Endodermal cell (in vitro differentiated cells): ENCODE results near the gene WWC1. TPM values are rescaled to one million over a fixed set of nuclear protein-coding genes. Genes with fewer than 3 reads are reported as not detected.
A peak's percentile ranks its signal among the peaks of the same experiment; 100 is the strongest.

Experiments used
- DNase-seq: peaks from one replicate; pipeline ENCODE4 v3.0.0-alpha.2; 2017
- H3K27ac ChIP-seq: 2 replicates; pipeline ENCODE4 v1.5.1; 2013; ENCODE audit warnings: mild to moderate bottlenecking, low read depth, low read length, moderate library complexity
- H3K27me3 ChIP-seq: 2 replicates; pipeline ENCODE4 v1.6.1; 2013; ENCODE audit warnings: mild to moderate bottlenecking, low read length, moderate library complexity; ENCODE audit not compliant: insufficient read depth, control insufficient read depth, poor library complexity, severe bottlenecking
- H3K36me3 ChIP-seq: 2 replicates; pipeline ENCODE4 v1.7.0; 2013; ENCODE audit warnings: mild to moderate bottlenecking, low read length, moderate library complexity; ENCODE audit not compliant: control insufficient read depth, insufficient read depth
- H3K4me1 ChIP-seq: one replicate; pipeline ENCODE4 v1.7.0; 2013; ENCODE audit warnings: low read length; ENCODE audit not compliant: control insufficient read depth, insufficient read depth
- H3K4me3 ChIP-seq: 2 replicates; pipeline ENCODE4 v1.5.1; 2013; ENCODE audit warnings: mild to moderate bottlenecking, low read length, moderate library complexity
- H3K9ac ChIP-seq: 2 replicates; pipeline ENCODE4 v1.6.1; 2013; ENCODE audit warnings: mild to moderate bottlenecking, low read length, moderate library complexity; ENCODE audit not compliant: poor library complexity, severe bottlenecking; ENCODE audit errors: extremely low read depth
- H3K9me3 ChIP-seq: 2 replicates; pipeline ENCODE4 v1.6.1; 2013; ENCODE audit warnings: mild to moderate bottlenecking, low read length, moderate library complexity; ENCODE audit not compliant: control insufficient read depth
- H3K27ac Mint-ChIP-seq: 2 replicates; pipeline ENCODE4 v1.8.0; 2020; ENCODE audit warnings: mixed read lengths
- H3K27me3 Mint-ChIP-seq: 2 replicates; pipeline ENCODE4 v1.8.0; 2021; ENCODE audit warnings: mild to moderate bottlenecking, mixed read lengths; ENCODE audit not compliant: insufficient read depth
- H3K36me3 Mint-ChIP-seq: 2 replicates; pipeline ENCODE4 v1.8.0; 2020; ENCODE audit warnings: low read depth, mixed read lengths
- H3K4me1 Mint-ChIP-seq: 2 replicates; pipeline ENCODE4 v1.8.0; 2020; ENCODE audit warnings: mixed read lengths
- H3K4me3 Mint-ChIP-seq: 2 replicates; pipeline ENCODE4 v1.8.0; 2020; ENCODE audit warnings: mild to moderate bottlenecking, moderate library complexity, mixed read lengths
- H3K9me3 Mint-ChIP-seq: 2 replicates; pipeline ENCODE4 v1.8.0; 2020; ENCODE audit warnings: mild to moderate bottlenecking, mixed read lengths
- CTCF ChIP-seq: fragments of 200-600 bp; sonication (generic); conservative IDR thresholded peaks from 2 replicates; pipeline ENCODE4 v1.5.0; 2021; ENCODE audit warnings: antibody characterized with exemption, mild to moderate bottlenecking
- WGBS, 2 experiments: methylation state at CpG; one replicate each; pipeline versions ENCODE4 v1.1.5 to v1.1.7; 2013; ENCODE audit warnings: missing lambda C conversion rate in 2 of 2, mixed read lengths in 1 of 2; ENCODE audit not compliant: insufficient coverage in 1 of 2, insufficient read length in 1 of 2; 5-methylcytosine and 5-hydroxymethylcytosine counted together
- long read RNA-seq, 4 experiments: library from polyadenylated mRNA in 2 of 4; library from RNA in 1 of 4; library from capped mRNA in 1 of 4; stranded (forward) in 3 of 4; unstranded in 1 of 4; transcript quantifications; one replicate each; pipeline ENCODE4 v2.0.0, GENCODE V29; 2020 to 2021; ENCODE audit warnings: inconsistent platforms in 1 of 4
- polyA plus RNA-seq, 2 experiments: library from polyadenylated mRNA; stranded (reverse); fragments of 50-300 nt; gene quantifications; one replicate each; pipeline ENCODE4 v1.2.3, GENCODE V29; 2013
- total RNA-seq, 2 donors: library from RNA; stranded (reverse); fragmentation: NEBNext Ultra II Directional in 1 of 2; extraction: Animal tissue kit (Norgen Biotek cat#: 25700) in 1 of 2; gene quantifications; 2 replicates in 1 of 2; 3 replicates in 1 of 2; pipeline ENCODE4 v1.2.1, GENCODE V29; 2021

The WWC1 gene
- total RNA-seq, result 10 to 100 TPM; 18.4 to 20.3 TPM
- 27.5 TPM for polyA plus RNA-seq (2013, experiment 1 of 2)
- polyA plus RNA-seq (2013, experiment 2 of 2), result 22.0 TPM
- long read RNA-seq, experiment 1, partial matches to known transcripts, result 2 of 3 reads
- long read RNA-seq, experiment 1, other reads (novel, unspliced or antisense), result 1 of 3 reads
- long read RNA-seq, experiment 2, full-length matches to known transcripts, result 9 of 17 reads
- long read RNA-seq, experiment 2, partial matches to known transcripts, result 4 of 17 reads
- long read RNA-seq, experiment 2, other reads (novel, unspliced or antisense), result 4 of 17 reads
- long read RNA-seq, experiment 3, partial matches to known transcripts, result 1 of 1 reads
- long read RNA-seq, experiment 3, other reads (novel, unspliced or antisense), result 0 of 1 reads
- long read RNA-seq, experiment 4, result 0 reads

- peak; percentile 96 for DNase-seq
- Mint-ChIP-seq H3K27ac (peak within 1 kb of the TSS; percentile 82), H3K9me3 (no peaks in the 10 kb centered on the region), H3K4me3 (peak within 1 kb of the TSS; percentile 70), H3K36me3 (no peaks in the 10 kb centered on the region), H3K4me1 (peaks cover 33% of the 10 kb centered on the region), H3K27me3 (peaks cover 36% of the 10 kb centered on the region)
- WGBS, 2 experiments, result 0% methylated on average over 29 to 77 of the region's 77 CpGs
- peak; percentile 74 for TF ChIP-seq CTCF
- no peaks in the 10 kb centered on the region for H3K36me3 ChIP-seq
- no peaks in the 10 kb centered on the region for H3K9me3 ChIP-seq
- peak within 1 kb of the TSS; percentile 83 for H3K4me3 ChIP-seq
- H3K27ac ChIP-seq, result no peak within 1 kb of the TSS
- no peaks in the 10 kb centered on the region for H3K27me3 ChIP-seq
- H3K4me1 ChIP-seq, result peaks cover 9% of the 10 kb centered on the region
- no peak within 1 kb of the TSS for H3K9ac ChIP-seq
Observed at GRCh38 chr5:168291342-168291963, at the start of gene WWC1. WWC1 (plus strand) TSS chr5:168291645; CDS start chr5:168292153, 508 bp downstream.

GRCh38 chr5:168244838-168245559 lies 46.4 kb upstream of the WWC1 start:
- H3K9me3 ChIP-seq, result no peaks in the 10 kb centered on the region
- Mint-ChIP-seq H3K4me3 (no peak overlapping the region), H3K9me3 (no peaks in the 10 kb centered on the region), H3K4me1 (no peaks in the 10 kb centered on the region), H3K27ac (peak overlapping the region; percentile 17), H3K27me3 (peaks cover 26% of the 10 kb centered on the region), H3K36me3 (peaks cover 15% of the 10 kb centered on the region)
- no peaks in the 10 kb centered on the region for H3K27me3 ChIP-seq
- WGBS, 2 experiments, result 91 to 94% methylated on average over 9 to 13 of the region's 13 CpGs
- peaks cover 16% of the 10 kb centered on the region for H3K36me3 ChIP-seq
- H3K4me3 ChIP-seq, result no peak overlapping the region
- no peak for TF ChIP-seq CTCF
- H3K9ac ChIP-seq, result no peak overlapping the region
- H3K27ac ChIP-seq, result no peak overlapping the region
- DNase-seq, result no peak
- H3K4me1 ChIP-seq, result no peaks in the 10 kb centered on the region

GRCh38 chr5:168249923-168250322 lies 41.5 kb upstream of the WWC1 start:
- H3K27me3 ChIP-seq, result no peaks in the 10 kb centered on the region
- no peak overlapping the region for H3K4me3 ChIP-seq
- H3K9me3 ChIP-seq, result no peaks in the 10 kb centered on the region
- no peak overlapping the region for H3K4me3 Mint-ChIP-seq
- H3K9ac ChIP-seq, result no peak overlapping the region
- H3K27me3 Mint-ChIP-seq, result peaks cover 14% of the 10 kb centered on the region
- H3K9me3 Mint-ChIP-seq, result no peaks in the 10 kb centered on the region
- H3K27ac ChIP-seq, result no peak overlapping the region
- peaks cover 16% of the 10 kb centered on the region for H3K36me3 ChIP-seq
- no peak for DNase-seq
- H3K27ac Mint-ChIP-seq, result no peak overlapping the region
- H3K4me1 Mint-ChIP-seq, result no peaks in the 10 kb centered on the region
- H3K36me3 Mint-ChIP-seq, result peaks cover 15% of the 10 kb centered on the region
- H3K4me1 ChIP-seq, result no peaks in the 10 kb centered on the region
- no peak for TF ChIP-seq CTCF
